ENCODE measurements around the gene ASPA.

Gene ASPA

DNA sequence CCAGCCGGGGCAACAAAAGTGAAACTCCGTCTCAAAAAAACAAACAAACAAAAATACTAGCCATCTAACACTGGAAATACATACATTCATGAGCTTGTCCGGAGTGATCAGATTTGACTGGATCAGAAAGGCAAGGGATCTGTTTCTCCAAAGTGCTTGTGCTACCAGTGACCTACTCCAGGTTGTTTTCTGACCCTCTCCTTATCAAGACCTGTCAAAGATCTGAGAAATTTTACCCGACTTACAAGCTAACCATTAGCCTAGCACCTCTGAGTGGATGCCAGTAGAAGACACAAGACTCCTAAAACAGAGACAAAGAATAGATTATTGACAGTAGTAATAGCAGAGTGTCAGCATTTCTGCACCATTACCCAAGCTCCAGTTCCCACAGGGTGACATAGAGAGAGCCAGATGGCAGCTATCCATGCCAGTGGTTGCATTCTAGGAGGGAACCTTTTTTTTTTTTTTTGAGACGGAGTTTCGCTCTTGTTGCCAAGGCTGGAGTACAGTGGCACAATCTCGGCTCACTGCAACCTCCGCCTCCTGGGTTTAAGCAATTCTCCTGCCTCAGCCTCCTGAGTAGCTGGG lies 9.8 kb downstream of the ASPA start:
- TF ChIP-seq, protein P1, sequence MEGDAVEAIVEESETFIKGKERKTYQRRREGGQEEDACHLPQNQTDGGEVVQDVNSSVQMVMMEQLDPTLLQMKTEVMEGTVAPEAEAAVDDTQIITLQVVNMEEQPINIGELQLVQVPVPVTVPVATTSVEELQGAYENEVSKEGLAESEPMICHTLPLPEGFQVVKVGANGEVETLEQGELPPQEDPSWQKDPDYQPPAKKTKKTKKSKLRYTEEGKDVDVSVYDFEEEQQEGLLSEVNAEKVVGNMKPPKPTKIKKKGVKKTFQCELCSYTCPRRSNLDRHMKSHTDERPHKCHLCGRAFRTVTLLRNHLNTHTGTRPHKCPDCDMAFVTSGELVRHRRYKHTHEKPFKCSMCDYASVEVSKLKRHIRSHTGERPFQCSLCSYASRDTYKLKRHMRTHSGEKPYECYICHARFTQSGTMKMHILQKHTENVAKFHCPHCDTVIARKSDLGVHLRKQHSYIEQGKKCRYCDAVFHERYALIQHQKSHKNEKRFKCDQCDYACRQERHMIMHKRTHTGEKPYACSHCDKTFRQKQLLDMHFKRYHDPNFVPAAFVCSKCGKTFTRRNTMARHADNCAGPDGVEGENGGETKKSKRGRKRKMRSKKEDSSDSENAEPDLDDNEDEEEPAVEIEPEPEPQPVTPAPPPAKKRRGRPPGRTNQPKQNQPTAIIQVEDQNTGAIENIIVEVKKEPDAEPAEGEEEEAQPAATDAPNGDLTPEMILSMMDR (IDR thresholded peaks at IDR 0.05; ENCODE audit: low read depth, low read length, missing control alignments) = no peak
- DNase-seq (ENCODE audit: low read depth) = no peak
- in situ Hi-C loops (cut with HindIII; ENCODE audit: low sequenced_read_pairs) = no loop called here

DNA sequence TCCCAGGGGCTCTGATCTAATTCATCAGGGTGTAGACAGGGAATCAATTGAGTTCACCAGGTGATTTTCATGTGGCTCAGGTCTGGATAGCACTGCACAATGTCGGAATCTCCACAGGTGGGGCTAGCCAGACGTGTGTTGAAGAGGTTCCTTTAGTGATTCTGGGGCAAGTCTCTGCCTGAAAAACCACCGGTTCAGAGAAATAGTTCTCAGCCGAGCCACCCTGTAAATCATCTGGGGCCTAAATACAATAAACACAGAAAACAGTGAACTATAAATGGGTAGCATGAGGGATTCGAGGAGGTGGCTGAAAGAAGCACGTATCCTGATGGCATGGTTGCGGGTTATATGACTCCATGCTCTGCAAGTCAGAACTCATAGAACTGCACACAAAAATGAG lies 21.3 kb downstream of the ASPA start:
- no peak for DNase-seq (ENCODE audit: low read depth)
- H3K4me3 ChIP-seq (ENCODE audit: low read depth, low read length) = no peak overlapping the region
- in situ Hi-C loops (cut with HindIII; ENCODE audit: low sequenced_read_pairs) = no loop called here
- TF ChIP-seq, protein P1 (IDR thresholded peaks at IDR 0.05; ENCODE audit: low read depth, low read length, missing control alignments) = no peak

More for the DNA sequence above, 9.8 kb downstream of the ASPA start:
- H3K4me3 ChIP-seq (ENCODE audit: low read depth, low read length) = no peak overlapping the region

DNA sequence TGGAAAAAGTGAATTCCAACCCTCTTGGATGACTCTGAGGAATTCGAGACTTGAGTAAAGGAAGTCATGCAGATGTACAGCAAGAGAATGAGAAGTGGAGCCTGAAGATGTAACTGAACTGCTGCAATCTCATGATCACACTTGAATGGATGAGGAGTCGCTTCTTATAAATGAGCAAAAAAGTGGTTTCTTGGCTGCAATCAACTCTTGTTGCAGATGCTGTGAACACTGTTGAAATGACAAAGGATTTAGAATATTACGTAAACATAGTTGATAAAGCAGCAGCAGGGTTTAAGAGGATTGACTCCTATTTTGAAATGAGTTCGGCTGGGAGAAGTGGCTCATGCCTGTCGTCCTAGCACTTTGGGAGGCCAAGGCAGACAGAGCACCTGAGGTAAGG lies 25.5 kb downstream of the ASPA start:
- no peak for DNase-seq (ENCODE audit: low read depth)
- TF ChIP-seq, protein P1 (IDR thresholded peaks at IDR 0.05; ENCODE audit: low read depth, low read length, missing control alignments) = no peak
- H3K4me3 ChIP-seq (ENCODE audit: low read depth, low read length) = no peak overlapping the region
- in situ Hi-C loops (cut with HindIII; ENCODE audit: low sequenced_read_pairs) = no loop called here

DNA sequence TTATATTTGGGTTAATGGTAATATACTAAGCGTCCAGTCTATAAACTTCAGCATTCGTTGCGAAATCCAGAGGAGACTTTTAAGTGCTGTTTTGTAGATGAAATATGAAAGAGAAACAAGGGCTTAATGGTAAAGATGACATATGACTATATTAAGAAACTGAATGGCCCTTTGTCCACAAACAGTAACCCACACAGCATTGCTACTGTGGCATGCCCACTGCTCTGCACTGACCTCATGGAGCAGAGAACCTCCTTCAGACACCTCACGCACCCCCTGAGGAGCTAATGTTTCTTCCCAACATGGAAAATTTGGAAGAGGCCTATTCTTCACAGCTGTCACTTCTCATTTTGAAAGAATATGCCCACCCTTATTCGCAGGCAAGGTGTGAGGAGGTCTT lies 26.7 kb downstream of the ASPA start:
- in situ Hi-C loops (cut with HindIII; ENCODE audit: low sequenced_read_pairs) = no loop called here
- TF ChIP-seq, protein P1 (IDR thresholded peaks at IDR 0.05; ENCODE audit: low read depth, low read length, missing control alignments) = no peak
- DNase-seq (ENCODE audit: low read depth) = no peak
- H3K4me3 ChIP-seq (ENCODE audit: low read depth, low read length) = no peak overlapping the region

DNA sequence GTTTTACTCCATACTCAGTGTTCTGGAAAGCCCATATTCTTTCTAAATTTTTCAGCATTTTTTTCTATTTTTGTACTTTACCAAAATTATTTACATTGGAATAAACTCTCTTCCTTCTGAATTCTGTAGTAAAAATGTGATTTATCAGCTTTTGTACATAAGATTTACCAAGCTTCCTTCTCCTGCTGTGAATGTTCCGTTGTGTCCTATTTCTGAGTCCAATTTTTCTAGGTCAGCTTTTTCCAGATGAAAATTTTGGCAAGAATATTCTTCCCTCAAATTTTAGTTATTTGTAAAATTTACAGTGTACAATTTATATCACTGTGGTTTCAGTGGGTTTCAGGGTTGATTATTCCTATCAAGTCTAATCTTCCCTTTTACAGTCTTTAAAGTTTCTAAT lies 27.5 kb downstream of the ASPA start:
- in situ Hi-C loops (cut with HindIII; ENCODE audit: low sequenced_read_pairs) = no loop called here
- TF ChIP-seq, protein P1 (IDR thresholded peaks at IDR 0.05; ENCODE audit: low read depth, low read length, missing control alignments) = no peak
- no peak for DNase-seq (ENCODE audit: low read depth)
- no peak overlapping the region for H3K4me3 ChIP-seq (ENCODE audit: low read depth, low read length)

DNA sequence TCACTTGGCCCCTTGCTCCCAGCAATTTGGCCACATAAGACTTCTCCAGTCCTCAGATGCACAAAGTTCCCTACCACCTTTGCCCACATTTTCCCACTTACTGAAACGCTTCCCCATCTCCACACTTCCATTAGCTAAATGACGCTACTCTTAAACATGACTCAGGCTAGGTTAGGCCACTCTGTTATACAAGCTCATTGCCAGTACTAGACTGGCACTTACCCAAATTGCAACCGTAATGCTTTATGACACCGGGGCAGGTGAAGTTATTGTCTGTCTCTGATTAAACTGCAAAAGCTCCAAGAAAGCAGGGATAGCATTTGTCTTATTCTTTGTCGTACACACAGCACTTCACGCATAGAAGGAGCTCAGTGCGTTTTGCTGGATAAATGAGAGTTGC lies 29.2 kb downstream of the ASPA start:
- TF ChIP-seq, protein P1 (IDR thresholded peaks at IDR 0.05; ENCODE audit: low read depth, low read length, missing control alignments) = no peak
- no peak for DNase-seq (ENCODE audit: low read depth)
- H3K4me3 ChIP-seq (ENCODE audit: low read depth, low read length) = no peak overlapping the region
- in situ Hi-C loops (cut with HindIII; ENCODE audit: low sequenced_read_pairs) = no loop called here
